Kidney (tissue), 14 donors: Measurements from ENCODE around the gene TMEM184A. TPM values are rescaled to one million over a fixed set of nuclear protein-coding genes. Genes with fewer than 3 reads are reported as not detected.

Experiments
- DNase-seq, 5 donors: peaks; one replicate each; pipeline ENCODE4 v3.0.0-alpha.2; 2013 to 2020
- FAIRE-seq: peaks from 2 replicates; lab custom pipeline; 2012; peaks lifted over from hg19 to GRCh38; lab: Jason Lieb, UNC
- H3K27ac ChIP-seq, 2 donors: one replicate each; pipeline ENCODE4 v1.7.0; 2013; ENCODE audit warnings: low read depth in 2 of 2, low read length in 2 of 2, inconsistent platforms in 1 of 2
- H3K27me3 ChIP-seq: one replicate; pipeline ENCODE4 v1.7.1; 2013; ENCODE audit warnings: low read length, inconsistent platforms; ENCODE audit not compliant: control insufficient read depth, insufficient read depth
- H3K36me3 ChIP-seq, 3 donors: one replicate each; pipeline versions ENCODE4 v1.7.0 to v1.7.1; 2013; ENCODE audit warnings: low read length in 3 of 3, control low read depth in 1 of 3, inconsistent platforms in 1 of 3; ENCODE audit not compliant: insufficient read depth in 3 of 3, control insufficient read depth in 2 of 3
- H3K4me1 ChIP-seq, 3 donors: one replicate each; pipeline versions ENCODE4 v1.7.0 to v1.7.1; 2013; ENCODE audit warnings: low read length in 3 of 3, inconsistent platforms in 1 of 3, low read depth in 1 of 3; ENCODE audit not compliant: control insufficient read depth in 2 of 3, insufficient read depth in 2 of 3
- H3K4me3 ChIP-seq, 3 donors: one replicate each; pipeline versions ENCODE4 v1.7.0 to v1.8.1; 2013; ENCODE audit warnings: low read length in 3 of 3, control low read depth in 1 of 3, inconsistent platforms in 1 of 3
- H3K9ac ChIP-seq, 3 donors: one replicate each; pipeline versions ENCODE4 v1.7.0 to v1.7.1; 2013; ENCODE audit warnings: low read length in 3 of 3, control low read depth in 1 of 3, inconsistent platforms in 1 of 3
- H3K9me3 ChIP-seq, 3 donors: one replicate each; pipeline versions ENCODE4 v1.7.0 to v1.7.1; 2013; ENCODE audit warnings: low read length in 3 of 3, control low read depth in 1 of 3, inconsistent platforms in 1 of 3; ENCODE audit not compliant: control insufficient read depth in 2 of 3, insufficient read depth in 1 of 3
- CTCF ChIP-seq: IDR thresholded peaks from 3 replicates; pipeline ENCODE4 v1.5.1; 2012; ENCODE audit warnings: mild to moderate bottlenecking, moderate library complexity, borderline replicate concordance; ENCODE audit not compliant: insufficient read depth; ENCODE audit errors: extremely low read depth
- intact Hi-C: fragments of 100-400 bp; cut with DNase I; formaldehyde crosslinking; loops from one replicate; pipeline ENCODE4 v1.11.1; 2022
- polyA plus RNA-seq: library from polyadenylated mRNA; stranded (reverse); fragments of 350-450 nt; fragmentation: Illumina TruSeq; extraction: RNeasy Lipid Tissue Mini Kit (QIAGEN cat#74804); gene quantifications from one replicate; pipeline ENCODE4 v1.2.3, GENCODE V29; 2014; ENCODE audit warnings: low read depth, low replicate concordance; ENCODE audit not compliant: insufficient read depth
- total RNA-seq: library from RNA; stranded (reverse); fragmentation: NEBNext Ultra II Directional; extraction: Animal tissue kit (Norgen Biotek cat#: 25700); gene quantifications from one replicate; pipeline ENCODE4 v1.2.1, GENCODE V29; 2021
- donor health status: control.
- donor health status: control.
- donor health status: control.
- donor health status: control.
- donor health status: control.
- donor health status: DM: yes; HTN: yes; CAD: no.
- donor health status: Normal renal cell carcinoma (clear cell type).

The TMEM184A gene
- total and polyA plus RNA-seq, 2 donors from 2014 or later: 6.8 to 11.0 TPM

- FAIRE-seq (no peak), DNase-seq (peak; percentile 95 to 97 (median 97))
- intact Hi-C loops: no loop called here
- H3K27me3 ChIP-seq: no peaks in the 10 kb centered on the region
- H3K36me3 ChIP-seq: peaks cover 0 to 12% (median 0%) of the 10 kb centered on the region in 3 donors
- no peaks in the 10 kb centered on the region for H3K9me3 ChIP-seq
- peak overlapping the region in 2 of 3 donors; percentile 92 to 93 for H3K9ac ChIP-seq
- TF ChIP-seq CTCF: no peak
- H3K4me1 ChIP-seq: peaks cover 0 to 26% (median 20%) of the 10 kb centered on the region in 3 donors
- peak overlapping the region; percentile 99 to 100 for H3K27ac ChIP-seq
- peak overlapping the region in 1 of 3 donors; percentile 62 for H3K4me3 ChIP-seq
Measured at GRCh38 chr7:1537535-1538412, 18.2 kb downstream of the TMEM184A start.

- Histone ChIP-seq H3K4me3 (peak overlapping the region in 2 of 3 donors; percentile 18 to 62), H3K27me3 (no peaks in the 10 kb centered on the region), H3K36me3 (peaks cover 0 to 12% (median 0%) of the 10 kb centered on the region in 3 donors), H3K27ac (peak overlapping the region; percentile 99 to 100), H3K4me1 (peaks cover 0 to 29% (median 21%) of the 10 kb centered on the region in 3 donors), H3K9ac (peak overlapping the region in 2 of 3 donors; percentile 92 to 93), H3K9me3 (no peaks in the 10 kb centered on the region)
- DNase-seq: peak; percentile 95 to 99 (median 97)
- intact Hi-C loops: no loop called here
- FAIRE-seq: no peak
- no peak for TF ChIP-seq CTCF
Measured at GRCh38 chr7:1536743-1537534, 19.1 kb downstream of the TMEM184A start.

GRCh38 chr7:1536455-1536742 lies 19.6 kb downstream of the TMEM184A start:
- peak overlapping the region in 2 of 3 donors; percentile 18 to 22 for H3K4me3 ChIP-seq
- no peaks in the 10 kb centered on the region for H3K9me3 ChIP-seq
- intact Hi-C loops: no loop called here
- no peaks in the 10 kb centered on the region for H3K27me3 ChIP-seq
- FAIRE-seq (no peak), DNase-seq (no peak)
- TF ChIP-seq CTCF: no peak
- peaks cover 0 to 34% (median 22%) of the 10 kb centered on the region in 3 donors for H3K4me1 ChIP-seq
- peaks cover 0 to 12% (median 0%) of the 10 kb centered on the region in 3 donors for H3K36me3 ChIP-seq
- H3K27ac ChIP-seq: peak overlapping the region; percentile 99 to 100
- H3K9ac ChIP-seq: peak overlapping the region in 2 of 3 donors; percentile 63 to 84
